MG63 (cell line): Measurements from ENCODE around the gene GORASP1. TPM values are rescaled to one million over a fixed set of nuclear protein-coding genes. Genes with fewer than 3 reads are reported as not detected.
A peak's percentile ranks its signal among the peaks of the same experiment; 100 is the strongest.

Experiments used
- DNase-seq: peaks from one replicate; pipeline ENCODE4 v3.0.0-alpha.2; 2020
- H3K27me3 ChIP-seq: fragments of 250-450 bp; sonication (Bioruptor Pico); 2 replicates; pipeline ENCODE4 v1.5.1; 2020; ENCODE audit warnings: mild to moderate bottlenecking, moderate library complexity
- H3K36me3 ChIP-seq: fragments of 250-450 bp; sonication (Bioruptor Pico); 2 replicates; pipeline ENCODE4 v1.5.1; 2020; ENCODE audit warnings: mild to moderate bottlenecking, moderate library complexity
- H3K4me3 ChIP-seq: fragments of 250-450 bp; sonication (Bioruptor Pico); 2 replicates; pipeline ENCODE4 v1.5.1; 2020; ENCODE audit warnings: mild to moderate bottlenecking, moderate library complexity
- H3K9me3 ChIP-seq: fragments of 250-450 bp; sonication (Bioruptor Pico); 2 replicates; pipeline ENCODE4 v1.5.1; 2020; ENCODE audit warnings: mild to moderate bottlenecking, moderate library complexity
- total RNA-seq: library from RNA; depleted of rRNA; stranded (reverse); fragments of >200 nt; shearing (Covaris generic); gene quantifications from 2 replicates; pipeline ENCODE4 v1.2.3, GENCODE V29; 2014; ENCODE audit warnings: low replicate concordance

Gene GORASP1
- total RNA-seq, 1 experiment from 2014 or later = 19.4 TPM

DNA sequence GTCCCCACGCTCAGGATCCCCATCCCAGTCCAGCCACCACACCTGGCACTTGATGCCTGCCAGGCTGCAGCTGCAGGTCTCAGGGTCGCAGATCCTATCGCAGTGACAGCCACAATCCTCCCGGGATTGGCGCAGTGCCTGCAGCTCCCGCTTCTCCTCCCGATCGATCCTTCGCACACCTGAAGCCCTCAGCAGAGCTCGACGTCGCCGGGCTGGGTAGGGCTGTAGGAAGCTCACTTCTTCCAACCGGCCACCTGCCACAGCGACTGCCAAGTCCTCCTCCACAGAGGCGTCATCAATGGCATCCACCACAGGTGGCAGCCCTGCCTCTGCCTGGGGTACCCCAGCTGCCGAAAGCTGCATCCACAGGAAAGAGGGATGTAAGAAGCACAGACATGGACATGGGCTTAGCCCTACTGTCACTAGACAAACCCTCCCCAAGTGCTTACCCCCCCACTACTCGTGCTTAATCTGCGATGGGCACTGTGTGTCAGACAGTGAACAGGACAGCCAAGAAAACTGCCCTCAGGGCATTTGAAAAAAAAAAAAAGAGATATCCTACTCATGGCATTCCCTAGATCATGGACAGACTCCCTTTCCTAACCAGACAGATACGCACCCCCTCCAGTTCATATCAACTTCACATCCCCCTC, 36.8 kb upstream of the GORASP1 start:
- DNase-seq = no peak
- Histone ChIP-seq H3K4me3 (no peak overlapping the region), H3K9me3 (no peaks in the 10 kb centered on the region), H3K36me3 (peaks cover 16% of the 10 kb centered on the region), H3K27me3 (no peaks in the 10 kb centered on the region)

GRCh38 chr3:39143051-39143885, 35.8 kb upstream of the GORASP1 start:
- Histone ChIP-seq H3K36me3 (peaks cover 16% of the 10 kb centered on the region), H3K9me3 (no peaks in the 10 kb centered on the region), H3K4me3 (no peak overlapping the region), H3K27me3 (no peaks in the 10 kb centered on the region)
- DNase-seq = no peak

DNA sequence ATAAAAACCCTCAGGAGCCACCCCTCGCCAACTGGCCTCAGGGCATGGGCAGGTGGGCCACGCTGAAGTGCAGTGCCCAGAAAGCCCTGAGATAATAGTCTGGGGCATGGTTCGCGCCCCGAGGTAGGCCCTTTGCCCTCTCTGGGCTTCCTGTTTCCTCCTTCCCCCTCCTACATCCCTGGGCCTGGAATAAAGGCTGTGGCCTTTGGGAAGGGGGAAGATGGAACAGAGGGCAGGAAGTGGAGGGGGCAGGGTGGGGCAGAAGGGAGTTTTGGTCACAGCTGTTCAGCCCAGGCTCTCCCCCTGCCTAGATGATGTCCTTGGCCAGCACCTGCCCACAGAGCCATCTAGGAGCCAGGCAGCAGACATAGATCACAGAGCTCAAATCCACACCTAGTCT, 34.6 kb upstream of the GORASP1 start:
- DNase-seq = no peak
- H3K9me3 ChIP-seq = no peaks in the 10 kb centered on the region
- no peak overlapping the region for H3K4me3 ChIP-seq
- no peaks in the 10 kb centered on the region for H3K27me3 ChIP-seq
- peaks cover 16% of the 10 kb centered on the region for H3K36me3 ChIP-seq

DNA sequence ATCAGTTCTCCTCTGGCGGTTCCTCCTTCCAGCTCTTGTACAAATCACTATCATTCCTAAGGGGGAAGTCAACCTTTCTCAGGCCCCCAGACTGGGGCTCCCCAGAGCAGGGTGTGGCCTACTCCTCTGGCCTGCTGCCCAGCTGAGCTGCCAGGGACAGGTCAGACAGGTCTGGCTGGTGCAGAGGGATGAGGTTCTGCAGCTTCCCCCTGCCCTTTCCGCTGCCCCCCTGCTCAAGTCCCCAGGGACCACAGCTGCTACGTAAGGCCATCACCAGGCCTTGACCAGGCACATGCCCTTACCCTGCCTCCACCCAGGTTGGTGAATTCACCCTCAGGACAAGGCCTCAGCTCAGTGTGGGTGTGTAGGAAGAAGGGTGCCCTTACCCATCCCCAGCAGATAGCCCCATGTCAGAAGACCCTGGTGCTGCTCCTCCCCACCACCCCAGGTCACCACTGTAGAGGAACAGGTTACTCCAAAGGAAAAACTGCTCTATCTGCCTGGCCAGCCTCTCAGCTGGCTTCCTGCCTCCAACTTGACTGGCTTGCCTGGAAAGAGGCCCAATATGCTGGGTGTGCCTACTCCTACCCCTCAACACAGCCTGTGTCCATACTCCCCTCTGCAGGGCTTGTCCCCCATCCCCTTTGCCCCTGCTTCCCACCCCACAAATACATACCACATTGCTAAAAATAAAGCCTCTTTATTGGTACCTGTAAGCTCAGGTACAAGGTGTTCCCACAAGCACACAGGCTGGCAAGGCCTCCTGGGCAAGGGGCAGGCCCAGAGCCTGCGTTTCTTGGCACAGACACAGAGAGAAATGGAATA, 34.0 kb upstream of the GORASP1 start:
- no peak for DNase-seq

DNA sequence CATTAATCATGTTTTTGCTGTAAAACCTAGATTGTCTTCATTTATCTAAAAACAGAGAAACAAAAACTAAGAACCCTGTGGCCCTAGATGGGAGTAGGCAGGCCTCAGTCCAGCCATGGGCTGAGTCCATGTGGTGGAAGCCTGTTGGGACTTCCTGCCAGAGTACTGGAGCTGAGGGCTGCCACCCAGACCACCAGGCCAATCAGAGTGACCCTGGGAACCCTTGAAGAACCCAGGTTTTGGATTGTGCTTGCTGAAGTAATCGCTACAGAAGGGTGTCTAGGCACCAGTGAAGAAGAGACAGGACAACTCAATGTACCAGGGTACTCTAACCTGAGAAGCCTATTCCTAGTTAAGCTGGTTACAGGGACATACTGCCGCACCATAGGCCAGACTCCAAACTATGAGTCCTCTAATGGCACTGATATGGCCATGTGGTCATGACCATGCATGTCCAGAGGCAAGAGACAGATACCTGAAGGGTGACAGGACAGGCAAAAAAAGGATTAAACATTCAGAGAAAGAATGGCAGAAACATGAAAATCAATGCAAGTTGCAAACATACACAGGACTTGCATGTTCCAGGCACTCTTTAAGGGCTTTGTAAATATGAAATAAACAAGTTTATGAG, 33.0 kb upstream of the GORASP1 start:
- no peak overlapping the region for H3K4me3 ChIP-seq
- no peak for DNase-seq
- no peaks in the 10 kb centered on the region for H3K9me3 ChIP-seq
- H3K36me3 ChIP-seq = peaks cover 6% of the 10 kb centered on the region
- H3K27me3 ChIP-seq = no peaks in the 10 kb centered on the region

More for the DNA sequence above, 34.0 kb upstream of the GORASP1 start:
- H3K4me3 ChIP-seq = no peak overlapping the region
- H3K36me3 ChIP-seq = peaks cover 16% of the 10 kb centered on the region
- H3K27me3 ChIP-seq = no peaks in the 10 kb centered on the region
- no peaks in the 10 kb centered on the region for H3K9me3 ChIP-seq

- H3K9me3 ChIP-seq = no peaks in the 10 kb centered on the region
- H3K27me3 ChIP-seq = no peaks in the 10 kb centered on the region
- no peak for DNase-seq
- peaks cover 5% of the 10 kb centered on the region; the same call in 1 of the 2 replicates for H3K36me3 ChIP-seq
- H3K4me3 ChIP-seq = no peak overlapping the region
Observed at GRCh38 chr3:39139442-39139841, 32.0 kb upstream of the GORASP1 start.

DNA sequence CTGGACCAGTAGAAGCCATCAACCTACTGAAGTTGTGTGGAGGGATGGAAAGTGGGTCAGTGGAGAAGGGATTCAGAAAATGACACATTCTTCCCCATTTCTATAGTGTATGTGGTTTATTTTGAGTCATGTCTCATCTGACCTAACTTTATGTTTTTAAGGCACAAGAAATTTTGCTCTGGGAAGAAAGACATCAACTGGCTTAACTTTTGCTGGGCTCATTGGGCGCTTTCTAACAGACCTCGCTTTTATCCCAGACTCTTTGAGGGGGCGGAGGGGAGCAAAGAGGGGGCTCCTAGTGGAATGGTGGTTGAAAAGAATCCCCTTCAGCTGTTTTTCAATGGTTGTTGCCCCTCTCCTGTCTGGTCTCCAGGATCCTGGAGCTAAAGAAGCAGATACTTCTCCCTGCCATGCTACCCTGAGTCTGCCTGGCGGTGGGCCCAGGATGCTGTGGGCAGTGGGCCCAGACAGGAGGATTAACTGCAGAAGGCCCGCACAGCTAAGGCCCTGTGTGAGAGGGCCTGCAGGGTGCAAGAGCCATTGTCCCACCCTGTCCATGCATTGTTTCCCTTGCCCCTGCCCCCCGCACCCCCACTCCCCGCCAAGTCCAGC, 31.5 kb upstream of the GORASP1 start:
- no peak overlapping the region for H3K4me3 ChIP-seq
- no peaks in the 10 kb centered on the region for H3K27me3 ChIP-seq
- peaks cover 5% of the 10 kb centered on the region; the same call in 1 of the 2 replicates for H3K36me3 ChIP-seq
- no peaks in the 10 kb centered on the region for H3K9me3 ChIP-seq
- DNase-seq = peak; percentile 81

DNA sequence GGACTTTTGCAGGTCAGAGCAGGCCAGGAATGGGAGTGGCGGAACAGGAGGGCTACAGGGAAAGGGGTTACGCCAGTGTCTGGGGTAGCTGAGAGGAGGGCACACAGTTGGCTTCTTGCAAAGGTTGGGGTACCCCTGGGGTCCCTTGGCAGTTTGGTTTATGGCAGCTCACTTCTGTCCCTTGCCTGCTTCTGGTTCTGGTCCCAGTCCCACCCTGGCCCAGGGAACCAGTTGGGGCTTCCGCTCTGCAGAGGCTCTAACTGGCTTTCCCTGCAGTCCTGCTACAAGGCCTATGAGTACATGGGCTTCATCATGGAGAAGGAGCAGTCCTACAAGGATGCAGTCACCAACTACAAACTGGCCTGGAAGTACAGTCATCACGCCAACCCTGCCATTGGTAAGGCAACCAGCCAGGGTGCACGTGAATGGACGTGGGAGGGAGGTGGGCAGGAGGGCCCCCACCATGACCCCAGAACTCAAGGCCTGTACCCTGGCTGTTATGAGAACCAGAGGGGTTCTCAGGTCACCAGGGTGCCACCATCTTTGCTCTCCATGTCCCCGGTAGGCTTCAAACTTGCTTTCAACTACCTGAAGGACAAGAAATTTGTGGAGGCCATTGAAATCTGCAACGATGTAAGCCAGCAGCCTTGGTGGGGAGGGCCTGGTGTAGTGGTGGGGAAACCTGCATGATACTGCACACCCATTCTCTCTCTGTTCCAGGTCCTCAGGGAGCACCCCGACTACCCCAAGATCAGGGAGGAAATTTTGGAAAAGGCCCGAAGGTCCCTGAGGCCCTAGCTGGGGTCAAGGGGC, 30.8 kb upstream of the GORASP1 start:
- H3K4me3 ChIP-seq = no peak overlapping the region

GRCh38 chr3:39137435-39137936, 30.1 kb upstream of the GORASP1 start:
- no peak for DNase-seq
- Histone ChIP-seq H3K27me3 (no peaks in the 10 kb centered on the region), H3K9me3 (no peaks in the 10 kb centered on the region), H3K4me3 (no peak overlapping the region), H3K36me3 (peaks cover 2% of the 10 kb centered on the region; the same call in 1 of the 2 replicates)

More for the DNA sequence above, 30.8 kb upstream of the GORASP1 start:
- Histone ChIP-seq H3K36me3 (peaks cover 5% of the 10 kb centered on the region; the same call in 1 of the 2 replicates), H3K27me3 (no peaks in the 10 kb centered on the region), H3K9me3 (no peaks in the 10 kb centered on the region)
- DNase-seq = no peak

GRCh38 chr3:39136533-39137434, 29.4 kb upstream of the GORASP1 start:
- Histone ChIP-seq H3K4me3 (no peak overlapping the region), H3K36me3 (peaks cover 2% of the 10 kb centered on the region; the same call in 1 of the 2 replicates), H3K27me3 (no peaks in the 10 kb centered on the region), H3K9me3 (no peaks in the 10 kb centered on the region)
- no peak for DNase-seq

DNA sequence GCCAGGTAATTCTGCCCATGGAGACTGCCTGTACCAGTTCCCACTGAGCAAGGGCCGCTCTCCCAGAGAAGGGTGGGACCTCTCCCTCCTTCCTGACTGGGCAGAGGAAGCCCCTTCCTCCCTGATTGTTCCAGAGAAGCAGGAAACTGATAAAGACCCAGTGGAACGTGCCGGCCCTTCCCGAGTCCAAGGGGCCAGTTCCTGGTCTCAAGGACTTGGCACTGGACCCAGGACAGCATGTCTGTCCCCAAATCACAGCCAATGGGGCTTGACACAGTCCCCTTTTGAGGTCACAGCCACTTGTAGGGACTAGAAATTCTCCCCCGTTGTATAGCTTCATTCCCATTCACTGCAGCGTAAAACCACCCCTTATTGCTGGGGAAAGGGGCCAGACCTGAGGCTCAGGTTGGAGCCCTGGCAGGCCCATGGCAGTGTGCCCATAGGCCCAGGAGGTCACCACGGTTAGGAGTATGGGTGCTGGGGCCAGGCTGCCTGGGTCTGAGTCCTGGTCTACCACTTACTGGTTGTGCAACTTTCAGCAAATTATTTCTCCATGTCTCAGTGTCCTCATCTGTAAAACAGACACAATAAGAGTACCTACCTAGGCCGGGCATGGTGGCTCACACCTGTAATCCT, 27.9 kb upstream of the GORASP1 start:
- H3K9me3 ChIP-seq = no peaks in the 10 kb centered on the region
- DNase-seq = no peak
- H3K36me3 ChIP-seq = no peaks in the 10 kb centered on the region

GRCh38 chr3:39134305-39134704, 26.9 kb upstream of the GORASP1 start:
- H3K36me3 ChIP-seq = no peaks in the 10 kb centered on the region
- DNase-seq = no peak
- no peaks in the 10 kb centered on the region for H3K9me3 ChIP-seq
- H3K4me3 ChIP-seq = no peak overlapping the region
- no peaks in the 10 kb centered on the region for H3K27me3 ChIP-seq

More for the DNA sequence above, 27.9 kb upstream of the GORASP1 start:
- H3K4me3 ChIP-seq = no peak overlapping the region
- H3K27me3 ChIP-seq = no peaks in the 10 kb centered on the region

DNA sequence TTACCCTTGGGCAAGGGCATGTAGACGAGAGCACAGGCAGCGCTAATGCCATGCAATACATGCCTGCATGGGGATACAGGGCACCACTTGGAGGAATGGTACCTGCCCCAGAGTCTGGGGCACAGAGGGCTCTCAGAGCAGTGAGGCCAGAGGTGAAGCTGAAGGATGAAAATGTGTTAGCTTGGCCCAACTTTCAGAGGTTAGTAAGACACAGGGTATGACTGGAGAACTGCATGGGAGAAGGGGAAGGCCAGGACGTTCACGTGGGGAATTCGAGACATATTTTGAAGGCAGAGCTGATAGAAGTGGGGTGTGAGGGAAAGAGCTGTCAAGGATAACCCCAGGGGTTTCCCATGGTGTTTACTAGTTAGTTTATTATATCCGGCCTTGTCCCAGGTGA, 26.4 kb upstream of the GORASP1 start:
- Histone ChIP-seq H3K36me3 (no peaks in the 10 kb centered on the region), H3K9me3 (no peaks in the 10 kb centered on the region), H3K4me3 (no peak overlapping the region), H3K27me3 (no peaks in the 10 kb centered on the region)
- no peak for DNase-seq

DNA sequence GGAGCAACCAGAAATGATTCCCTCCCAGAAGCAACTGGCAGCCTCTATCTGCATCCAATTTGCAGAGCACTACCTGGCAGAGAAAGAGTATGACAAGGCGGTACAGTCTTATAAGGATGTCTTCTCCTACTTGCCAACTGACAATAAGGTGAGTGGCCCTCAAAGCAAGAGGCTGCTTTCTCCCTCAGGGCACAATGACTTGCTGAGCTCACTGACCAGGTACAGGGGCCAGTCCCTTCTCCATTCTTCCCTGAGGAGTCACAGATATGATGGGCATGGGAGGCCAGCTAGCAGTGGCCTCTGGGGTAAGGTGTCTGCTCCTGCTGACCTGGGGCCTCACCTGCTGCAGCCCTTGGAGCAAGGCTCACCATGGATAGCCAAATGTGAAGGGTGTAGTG, 25.7 kb upstream of the GORASP1 start:
- no peak for DNase-seq
- H3K36me3 ChIP-seq = no peaks in the 10 kb centered on the region
- no peaks in the 10 kb centered on the region for H3K9me3 ChIP-seq
- H3K4me3 ChIP-seq = no peak overlapping the region
- no peaks in the 10 kb centered on the region for H3K27me3 ChIP-seq
